Measurements from ENCODE around the gene SLC22A4.
A peak's percentile ranks its signal among the peaks of the same experiment; 100 is the strongest.

Gene SLC22A4

GRCh38 chr5:132293992-132294727 is at the start of gene SLC22A4:
TSS of gene SLC22A4 (plus strand) at chr5:132294394. CDS start at chr5:132294617, 223 bp downstream.
- peak; percentile 39 for DNase-seq

GRCh38 chr5:132245593-132245992 is 48.6 kb upstream of the SLC22A4 start:
- no peak for DNase-seq

GRCh38 chr5:132246806-132247205 is 47.4 kb upstream of the SLC22A4 start:
- no peak for DNase-seq

GRCh38 chr5:132250547-132250946 is 43.6 kb upstream of the SLC22A4 start:
- no peak for DNase-seq

GRCh38 chr5:132251220-132251725 is 42.9 kb upstream of the SLC22A4 start:
- DNase-seq: no peak

- DNase-seq: peak; percentile 38
Measured at GRCh38 chr5:132253008-132253441, 41.2 kb upstream of the SLC22A4 start.

GRCh38 chr5:132253452-132254320 is 40.5 kb upstream of the SLC22A4 start:
- DNase-seq: peak; percentile 1

GRCh38 chr5:132254321-132254977 is 39.7 kb upstream of the SLC22A4 start:
- no peak for DNase-seq

- DNase-seq: no peak
Measured at GRCh38 chr5:132256086-132256782, 38.0 kb upstream of the SLC22A4 start.

- no peak for DNase-seq
Measured at GRCh38 chr5:132256783-132257130, 37.4 kb upstream of the SLC22A4 start.

GRCh38 chr5:132257131-132258101 is 36.8 kb upstream of the SLC22A4 start, which contains the start of gene PDLIM4:
TSS of gene PDLIM4 (plus strand) at chr5:132257696. CDS start at chr5:132257735, 39 bp downstream.
- no peak for DNase-seq

- no peak for DNase-seq
Measured at GRCh38 chr5:132258102-132259068, 35.8 kb upstream of the SLC22A4 start.

GRCh38 chr5:132259069-132259851 is 34.9 kb upstream of the SLC22A4 start:
- DNase-seq: no peak

- DNase-seq: no peak
Measured at GRCh38 chr5:132260051-132260450, 34.1 kb upstream of the SLC22A4 start.

- DNase-seq: no peak
Measured at GRCh38 chr5:132260714-132261551, 33.3 kb upstream of the SLC22A4 start.

GRCh38 chr5:132261881-132262845 is 32.0 kb upstream of the SLC22A4 start:
- DNase-seq: no peak
